Measurements from ENCODE around the gene SPSB4. TPM values are rescaled to one million over a fixed set of nuclear protein-coding genes. Genes with fewer than 3 reads are reported as not detected.

The SPSB4 gene
- total RNA-seq, 1 donor from 2014 or later = 0.58 TPM

DNA sequence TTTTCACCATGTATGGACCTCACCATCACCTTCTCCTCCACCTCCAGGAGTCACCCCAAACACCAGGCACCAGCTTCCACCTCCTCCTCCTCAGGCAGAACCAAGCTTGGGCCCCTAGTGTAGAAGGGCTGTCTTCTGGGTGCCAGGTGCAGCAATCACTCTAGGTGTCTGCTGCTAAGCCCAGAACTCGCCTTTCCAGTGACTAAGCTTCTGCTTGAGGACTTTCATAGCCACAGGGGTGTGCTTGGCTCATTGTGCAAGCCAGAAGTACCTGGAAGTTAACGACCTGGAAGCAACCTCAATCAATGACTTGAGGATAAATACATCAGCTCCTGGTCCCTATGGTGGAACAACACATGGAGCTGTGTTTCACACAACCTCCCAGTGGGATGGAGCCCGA lies 130.7 kb downstream of the SPSB4 start:
- DNase-seq (ENCODE audit: low read depth) = no peak
- TF ChIP-seq, protein P1, sequence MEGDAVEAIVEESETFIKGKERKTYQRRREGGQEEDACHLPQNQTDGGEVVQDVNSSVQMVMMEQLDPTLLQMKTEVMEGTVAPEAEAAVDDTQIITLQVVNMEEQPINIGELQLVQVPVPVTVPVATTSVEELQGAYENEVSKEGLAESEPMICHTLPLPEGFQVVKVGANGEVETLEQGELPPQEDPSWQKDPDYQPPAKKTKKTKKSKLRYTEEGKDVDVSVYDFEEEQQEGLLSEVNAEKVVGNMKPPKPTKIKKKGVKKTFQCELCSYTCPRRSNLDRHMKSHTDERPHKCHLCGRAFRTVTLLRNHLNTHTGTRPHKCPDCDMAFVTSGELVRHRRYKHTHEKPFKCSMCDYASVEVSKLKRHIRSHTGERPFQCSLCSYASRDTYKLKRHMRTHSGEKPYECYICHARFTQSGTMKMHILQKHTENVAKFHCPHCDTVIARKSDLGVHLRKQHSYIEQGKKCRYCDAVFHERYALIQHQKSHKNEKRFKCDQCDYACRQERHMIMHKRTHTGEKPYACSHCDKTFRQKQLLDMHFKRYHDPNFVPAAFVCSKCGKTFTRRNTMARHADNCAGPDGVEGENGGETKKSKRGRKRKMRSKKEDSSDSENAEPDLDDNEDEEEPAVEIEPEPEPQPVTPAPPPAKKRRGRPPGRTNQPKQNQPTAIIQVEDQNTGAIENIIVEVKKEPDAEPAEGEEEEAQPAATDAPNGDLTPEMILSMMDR (conservative IDR thresholded peaks at IDR 0.05; ENCODE audit: low read depth, low read length) = no peak
- H3K4me3 ChIP-seq (ENCODE audit: low read depth, low read length) = no peak overlapping the region

DNA sequence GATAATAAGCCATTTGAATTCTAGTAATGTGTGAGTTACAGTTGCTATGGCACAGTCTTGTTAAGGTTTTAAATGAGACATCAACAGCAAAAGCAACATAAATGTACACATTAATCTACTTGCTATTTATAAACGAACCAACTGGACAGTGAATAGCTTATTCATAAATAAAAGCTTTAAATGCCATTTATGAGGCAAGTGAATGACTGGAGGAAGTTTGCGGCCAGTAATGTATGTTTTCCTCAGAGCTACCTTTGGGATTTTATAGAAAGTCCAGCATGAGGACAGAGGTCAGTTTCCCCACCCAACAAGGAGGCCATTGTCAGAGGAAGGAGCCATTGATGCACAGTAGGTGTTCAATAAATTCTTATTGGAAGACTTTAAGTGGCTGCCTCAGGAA lies 132.5 kb downstream of the SPSB4 start:
- TF ChIP-seq, protein P1 (conservative IDR thresholded peaks at IDR 0.05; ENCODE audit: low read depth, low read length) = no peak

DNA sequence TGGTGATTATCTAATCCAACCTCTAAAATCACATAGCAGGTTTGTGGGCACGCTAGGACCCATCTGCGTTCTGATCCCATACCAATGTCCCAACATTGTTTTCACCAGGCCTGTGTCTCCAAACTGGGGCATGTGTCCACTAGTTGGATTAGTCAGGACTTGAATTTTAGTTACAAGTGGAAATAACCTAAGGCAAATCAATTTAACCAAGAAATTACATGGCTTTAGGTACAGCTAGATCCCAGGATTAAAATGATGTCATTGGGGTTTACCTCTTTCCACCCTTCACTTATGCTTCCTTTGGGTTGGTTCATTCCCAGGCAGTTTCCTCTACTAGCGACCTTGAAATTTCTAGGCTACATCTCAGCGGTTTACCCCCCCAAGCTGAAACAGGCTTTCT lies 133.3 kb downstream of the SPSB4 start:
- H3K4me3 ChIP-seq (ENCODE audit: low read depth, low read length) = no peak overlapping the region
- TF ChIP-seq, protein P1 (conservative IDR thresholded peaks at IDR 0.05; ENCODE audit: low read depth, low read length) = no peak
- DNase-seq (ENCODE audit: low read depth) = no peak

More for the DNA sequence above, 132.5 kb downstream of the SPSB4 start:
- no peak overlapping the region for H3K4me3 ChIP-seq (ENCODE audit: low read depth, low read length)
- DNase-seq (ENCODE audit: low read depth) = no peak

DNA sequence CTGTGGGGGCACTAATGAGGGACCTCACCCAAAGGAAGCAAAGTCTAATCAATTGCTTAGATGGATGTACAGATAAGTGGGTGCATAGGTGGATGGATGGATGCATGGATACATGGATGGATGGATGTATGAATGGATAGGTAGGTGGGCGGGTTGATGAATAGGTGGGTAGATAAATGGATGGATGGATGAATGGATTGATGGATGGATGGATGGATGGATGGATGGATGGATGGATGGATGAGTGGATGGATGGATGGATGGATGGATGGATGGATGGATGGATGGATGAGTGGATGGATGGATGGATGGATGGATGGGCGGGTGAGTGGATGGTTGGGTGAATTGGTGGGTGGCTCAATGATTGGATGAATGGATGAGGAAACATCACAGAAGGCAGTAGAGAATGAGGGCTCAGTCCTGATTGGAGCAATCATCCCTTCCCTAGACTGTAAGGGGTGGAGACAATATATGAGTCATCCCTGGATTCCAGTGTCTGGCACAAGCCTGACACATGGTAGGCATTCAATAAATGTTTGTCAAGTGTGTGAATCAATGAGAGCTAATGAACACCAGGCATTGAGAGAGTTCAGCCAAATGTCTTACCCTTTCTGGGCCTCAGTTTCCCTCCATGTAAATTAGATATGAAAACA lies 140.1 kb downstream of the SPSB4 start:
- no peak for DNase-seq (ENCODE audit: low read depth)
- TF ChIP-seq, protein P1 (conservative IDR thresholded peaks at IDR 0.05; ENCODE audit: low read depth, low read length) = no peak
- no peak overlapping the region for H3K4me3 ChIP-seq (ENCODE audit: low read depth, low read length)

DNA sequence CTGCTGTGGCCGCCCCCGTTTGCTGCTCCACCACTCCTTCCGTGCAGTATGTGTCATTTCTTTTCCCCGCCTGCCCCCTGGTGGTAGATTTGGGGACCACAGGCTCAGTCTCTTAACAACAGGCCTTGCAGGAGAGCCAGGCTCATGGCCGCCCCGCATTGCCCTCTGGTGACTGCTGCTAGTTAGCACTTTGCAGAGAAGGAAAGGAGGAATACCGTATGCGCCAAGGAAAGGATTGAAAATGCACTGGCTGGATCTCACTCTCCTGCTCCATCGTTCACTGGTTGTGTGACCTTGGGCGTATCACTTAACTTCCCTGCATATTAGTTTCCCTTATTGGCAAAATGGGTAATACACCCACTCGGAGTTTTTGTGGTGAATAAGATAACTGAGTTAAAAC lies 141.2 kb downstream of the SPSB4 start:
- DNase-seq (ENCODE audit: low read depth) = peak; percentile 44
- TF ChIP-seq, protein P1 (conservative IDR thresholded peaks at IDR 0.05; ENCODE audit: low read depth, low read length) = peak; percentile 98
- H3K4me3 ChIP-seq (ENCODE audit: low read depth, low read length) = no peak overlapping the region

DNA sequence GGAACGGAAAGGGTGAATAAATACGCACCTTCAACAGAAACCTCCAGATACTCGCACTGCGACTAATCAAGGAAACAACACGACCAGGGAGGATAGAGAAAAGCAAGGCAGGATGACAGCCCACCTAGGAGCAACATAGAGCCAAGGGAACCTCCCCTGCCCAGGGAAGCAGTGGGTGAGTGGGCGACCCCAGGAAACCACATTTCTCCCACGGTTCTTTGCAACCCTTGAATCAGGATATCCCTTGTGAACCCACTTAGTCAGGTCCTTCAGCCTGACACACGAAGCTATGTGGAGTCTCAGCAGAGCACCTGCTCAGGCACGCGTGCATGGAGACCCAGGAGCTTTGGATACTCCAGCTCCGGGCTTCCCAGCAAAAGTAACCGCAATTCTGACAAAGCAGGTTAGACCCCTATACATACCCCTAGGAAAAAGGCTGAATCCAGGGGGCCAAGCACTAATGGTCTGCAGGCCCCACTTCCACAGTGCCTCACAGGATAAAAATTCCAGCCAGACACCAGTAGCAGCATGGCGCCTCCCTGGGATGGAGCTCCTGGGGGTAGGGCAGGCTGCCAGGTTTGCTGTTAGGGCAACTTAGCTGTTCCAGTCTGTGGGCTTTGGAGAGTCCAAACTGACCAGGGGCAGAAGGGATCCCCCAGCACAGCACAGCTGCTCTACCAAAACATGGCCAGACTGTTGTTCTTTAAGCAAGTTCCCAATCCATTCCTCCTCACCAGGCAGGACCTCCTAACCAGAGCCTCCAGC lies 142.1 kb downstream of the SPSB4 start:
- H3K4me3 ChIP-seq (ENCODE audit: low read depth, low read length) = no peak overlapping the region
- TF ChIP-seq, protein P1 (conservative IDR thresholded peaks at IDR 0.05; ENCODE audit: low read depth, low read length) = no peak
- no peak for DNase-seq (ENCODE audit: low read depth)

Other genes starting within 250 kb of the SPSB4 start
- gene SLC25A36, start 109.5 kb upstream of the SPSB4 start, total RNA-seq = 26.8 and 34.4 TPM in 2 replicates
- 11.4 and 12.4 TPM in 2 replicates for gene PXYLP1, start 180.5 kb downstream of the SPSB4 start, total RNA-seq

All from epithelial cell of proximal tubule (primary cell).